ENCODE measurements around the gene MGST2. TPM values are rescaled to one million over a fixed set of nuclear protein-coding genes. Genes with fewer than 3 reads are reported as not detected.

MGST2 gene
- total RNA-seq, 3 donors from 2014 or later = 1.5 to 2.2 (median 1.8) TPM

GRCh38 chr4:139670775-139671174 lies 5.2 kb downstream of the MGST2 start:
- Mint-ChIP-seq H3K4me1 (ENCODE audit: low read depth) (peaks cover 3% of the 10 kb centered on the region), H3K27me3 (ENCODE audit: low read depth) (peaks cover 3% of the 10 kb centered on the region), H3K9me3 (no peaks in the 10 kb centered on the region), H3K4me3 (no peak overlapping the region), H3K36me3 (ENCODE audit: insufficient read depth) (no peaks in the 10 kb centered on the region)
- DNase-seq = no peak
- ATAC-seq = no peak

- Mint-ChIP-seq H3K4me1 (ENCODE audit: low read depth) (no peaks in the 10 kb centered on the region), H3K36me3 (ENCODE audit: insufficient read depth) (no peaks in the 10 kb centered on the region), H3K27me3 (ENCODE audit: low read depth) (peaks cover 3% of the 10 kb centered on the region), H3K9me3 (no peaks in the 10 kb centered on the region), H3K4me3 (no peak overlapping the region)
- no peak for DNase-seq
- ATAC-seq = no peak
These were observed 6.6 kb downstream of the MGST2 start for GRCh38 chr4:139672215-139672614.

- Mint-ChIP-seq H3K36me3 (ENCODE audit: insufficient read depth) (no peaks in the 10 kb centered on the region), H3K4me1 (ENCODE audit: low read depth) (no peaks in the 10 kb centered on the region), H3K9me3 (no peaks in the 10 kb centered on the region), H3K4me3 (no peak overlapping the region), H3K27me3 (ENCODE audit: low read depth) (peaks cover 3% of the 10 kb centered on the region)
- ATAC-seq (no peak), DNase-seq (no peak)
These were observed 7.1 kb downstream of the MGST2 start for GRCh38 chr4:139672732-139673131.

- DNase-seq (no peak), ATAC-seq (no peak)
- Mint-ChIP-seq H3K9me3 (no peaks in the 10 kb centered on the region), H3K27me3 (ENCODE audit: low read depth) (peaks cover 3% of the 10 kb centered on the region), H3K36me3 (ENCODE audit: insufficient read depth) (no peaks in the 10 kb centered on the region), H3K4me3 (no peak overlapping the region), H3K4me1 (ENCODE audit: low read depth) (no peaks in the 10 kb centered on the region)
These were observed 9.4 kb downstream of the MGST2 start for GRCh38 chr4:139674875-139675550.

- Mint-ChIP-seq H3K9me3 (no peaks in the 10 kb centered on the region), H3K27me3 (ENCODE audit: low read depth) (peaks cover 3% of the 10 kb centered on the region), H3K4me1 (ENCODE audit: low read depth) (no peaks in the 10 kb centered on the region), H3K36me3 (ENCODE audit: insufficient read depth) (peaks cover 1% of the 10 kb centered on the region), H3K4me3 (no peak overlapping the region)
- ATAC-seq (no peak), DNase-seq (no peak)
These were observed 10.0 kb downstream of the MGST2 start for GRCh38 chr4:139675651-139676050.

- Mint-ChIP-seq H3K9me3 (no peaks in the 10 kb centered on the region), H3K36me3 (ENCODE audit: insufficient read depth) (peaks cover 1% of the 10 kb centered on the region), H3K27me3 (ENCODE audit: low read depth) (no peaks in the 10 kb centered on the region), H3K4me1 (ENCODE audit: low read depth) (no peaks in the 10 kb centered on the region), H3K4me3 (no peak overlapping the region)
- ATAC-seq (no peak), DNase-seq (no peak)
These were observed 10.7 kb downstream of the MGST2 start for GRCh38 chr4:139676365-139676764.

- peaks cover 1% of the 10 kb centered on the region for H3K36me3 Mint-ChIP-seq (ENCODE audit: insufficient read depth)
- H3K4me3 Mint-ChIP-seq = no peak overlapping the region
- H3K4me1 Mint-ChIP-seq (ENCODE audit: low read depth) = no peaks in the 10 kb centered on the region
- DNase-seq (no peak), ATAC-seq (no peak)
- H3K27me3 Mint-ChIP-seq (ENCODE audit: low read depth) = no peaks in the 10 kb centered on the region
- no peaks in the 10 kb centered on the region for H3K9me3 Mint-ChIP-seq
These were observed 11.4 kb downstream of the MGST2 start for GRCh38 chr4:139676913-139677585.

GRCh38 chr4:139682309-139682708 lies 16.7 kb downstream of the MGST2 start:
- no peak overlapping the region for H3K4me3 Mint-ChIP-seq

GRCh38 chr4:139682741-139683151 lies 17.1 kb downstream of the MGST2 start:
- peaks cover 6% of the 10 kb centered on the region for H3K9me3 Mint-ChIP-seq
- no peak for ATAC-seq
- no peak for DNase-seq
- H3K36me3 Mint-ChIP-seq (ENCODE audit: insufficient read depth) = peaks cover 9% of the 10 kb centered on the region
- peaks cover 4% of the 10 kb centered on the region for H3K4me1 Mint-ChIP-seq (ENCODE audit: low read depth)
- no peaks in the 10 kb centered on the region for H3K27me3 Mint-ChIP-seq (ENCODE audit: low read depth)
- no peak overlapping the region for H3K4me3 Mint-ChIP-seq

More at GRCh38 chr4:139682309-139682708, 16.7 kb downstream of the MGST2 start:
- Mint-ChIP-seq H3K9me3 (peaks cover 6% of the 10 kb centered on the region), H3K27me3 (ENCODE audit: low read depth) (no peaks in the 10 kb centered on the region), H3K36me3 (ENCODE audit: insufficient read depth) (peaks cover 9% of the 10 kb centered on the region), H3K4me1 (ENCODE audit: low read depth) (peaks cover 4% of the 10 kb centered on the region)
- DNase-seq (no peak), ATAC-seq (no peak)

GRCh38 chr4:139684351-139684750 lies 18.7 kb downstream of the MGST2 start:
- peaks cover 4% of the 10 kb centered on the region for H3K4me1 Mint-ChIP-seq (ENCODE audit: low read depth)
- ATAC-seq (no peak), DNase-seq (no peak)
- H3K36me3 Mint-ChIP-seq (ENCODE audit: insufficient read depth) = peaks cover 9% of the 10 kb centered on the region
- no peaks in the 10 kb centered on the region for H3K27me3 Mint-ChIP-seq (ENCODE audit: low read depth)
- peaks cover 6% of the 10 kb centered on the region for H3K9me3 Mint-ChIP-seq
- H3K4me3 Mint-ChIP-seq = no peak overlapping the region

- ATAC-seq (no peak), DNase-seq (no peak)
- H3K27me3 Mint-ChIP-seq (ENCODE audit: low read depth) = no peaks in the 10 kb centered on the region
- H3K4me1 Mint-ChIP-seq (ENCODE audit: low read depth) = peaks cover 4% of the 10 kb centered on the region
- H3K4me3 Mint-ChIP-seq = no peak overlapping the region
- H3K9me3 Mint-ChIP-seq = peaks cover 6% of the 10 kb centered on the region
- peaks cover 9% of the 10 kb centered on the region for H3K36me3 Mint-ChIP-seq (ENCODE audit: insufficient read depth)
These were observed 19.6 kb downstream of the MGST2 start for GRCh38 chr4:139685180-139685579.

- no peak for ATAC-seq
- Mint-ChIP-seq H3K9me3 (peaks cover 6% of the 10 kb centered on the region), H3K36me3 (ENCODE audit: insufficient read depth) (peaks cover 8% of the 10 kb centered on the region), H3K4me1 (ENCODE audit: low read depth) (peaks cover 4% of the 10 kb centered on the region), H3K27me3 (ENCODE audit: low read depth) (no peaks in the 10 kb centered on the region), H3K4me3 (no peak overlapping the region)
- no peak for DNase-seq
These were observed 20.5 kb downstream of the MGST2 start for GRCh38 chr4:139686130-139686529.

- Mint-ChIP-seq H3K36me3 (ENCODE audit: insufficient read depth) (peaks cover 8% of the 10 kb centered on the region), H3K4me1 (ENCODE audit: low read depth) (peaks cover 4% of the 10 kb centered on the region), H3K27me3 (ENCODE audit: low read depth) (no peaks in the 10 kb centered on the region), H3K4me3 (no peak overlapping the region), H3K9me3 (peaks cover 6% of the 10 kb centered on the region)
- ATAC-seq = no peak
- no peak for DNase-seq
These were observed 21.4 kb downstream of the MGST2 start for GRCh38 chr4:139686988-139687387.

- H3K4me1 Mint-ChIP-seq (ENCODE audit: low read depth) = peaks cover 4% of the 10 kb centered on the region
- ATAC-seq = no peak
- peaks cover 6% of the 10 kb centered on the region for H3K9me3 Mint-ChIP-seq
- no peaks in the 10 kb centered on the region for H3K27me3 Mint-ChIP-seq (ENCODE audit: low read depth)
- no peak for DNase-seq
- peaks cover 5% of the 10 kb centered on the region for H3K36me3 Mint-ChIP-seq (ENCODE audit: insufficient read depth)
- no peak overlapping the region for H3K4me3 Mint-ChIP-seq
These were observed 23.6 kb downstream of the MGST2 start for GRCh38 chr4:139689093-139689722.

- no peaks in the 10 kb centered on the region for H3K4me1 Mint-ChIP-seq (ENCODE audit: low read depth)
- no peaks in the 10 kb centered on the region for H3K27me3 Mint-ChIP-seq (ENCODE audit: low read depth)
- no peak for ATAC-seq
- DNase-seq = no peak
- no peaks in the 10 kb centered on the region for H3K36me3 Mint-ChIP-seq (ENCODE audit: insufficient read depth)
- H3K9me3 Mint-ChIP-seq = peaks cover under 1% of the 10 kb centered on the region
- no peak overlapping the region for H3K4me3 Mint-ChIP-seq
These were observed 24.8 kb downstream of the MGST2 start for GRCh38 chr4:139690419-139690818.

Data from activated T-cell treated with anti-CD3 and anti-CD28 coated beads, Interleukin-2, amount 50 U/mL, for 4 hours (primary cell).